Midbrain (tissue), 1 donor: ENCODE data around the gene ABCA1.
"Not testable (repeated sequence)": the region's sequence is repeated elsewhere in the genome, so short reads cannot be mapped to it uniquely, and the experiment has no call there.

Source experiments
- DNase-seq: peaks from one replicate; lab custom pipeline; 2025; lab: John Stamatoyannopoulos, UW

ABCA1 gene

GRCh38 chr9:104927912-104928740 is at the start of gene ABCA1:
Gene ABCA1, minus strand, starts transcription at chr9:104928155. Its CDS starts 24,476 bp downstream, at chr9:104903679.
- DNase-seq: peak; percentile 86

GRCh38 chr9:104977580-104977979 is 49.6 kb upstream of the ABCA1 start:
- no peak for DNase-seq

- DNase-seq: no peak
Observed at GRCh38 chr9:104977168-104977567, 49.2 kb upstream of the ABCA1 start.

GRCh38 chr9:104975966-104976595 is 48.1 kb upstream of the ABCA1 start:
- DNase-seq: not testable (repeated sequence)

GRCh38 chr9:104974053-104974962 is 46.4 kb upstream of the ABCA1 start:
- no peak for DNase-seq

GRCh38 chr9:104972242-104972866 is 44.4 kb upstream of the ABCA1 start:
- no peak for DNase-seq

GRCh38 chr9:104971511-104971910 is 43.6 kb upstream of the ABCA1 start:
- no peak for DNase-seq

- no peak for DNase-seq
Observed at GRCh38 chr9:104970271-104970987, 42.5 kb upstream of the ABCA1 start.

- DNase-seq: no peak
Observed at GRCh38 chr9:104969116-104969515, 41.2 kb upstream of the ABCA1 start.

GRCh38 chr9:104968025-104968982 is 40.3 kb upstream of the ABCA1 start:
- DNase-seq: peak; percentile 92

GRCh38 chr9:104963076-104963475 is 35.1 kb upstream of the ABCA1 start:
- DNase-seq: no peak

GRCh38 chr9:104961701-104962359 is 33.9 kb upstream of the ABCA1 start:
- DNase-seq: no peak

- no peak for DNase-seq
Observed at GRCh38 chr9:104961238-104961637, 33.3 kb upstream of the ABCA1 start.

- DNase-seq: no peak
Observed at GRCh38 chr9:104960662-104961061, 32.7 kb upstream of the ABCA1 start.

GRCh38 chr9:104958751-104959150 is 30.8 kb upstream of the ABCA1 start:
- DNase-seq: no peak

- DNase-seq: not testable (repeated sequence)
Observed at GRCh38 chr9:104958006-104958405, 30.1 kb upstream of the ABCA1 start.

- DNase-seq: no peak
Observed at GRCh38 chr9:104951487-104951886, 23.5 kb upstream of the ABCA1 start.

GRCh38 chr9:104950838-104951237 is 22.9 kb upstream of the ABCA1 start:
- DNase-seq: no peak

GRCh38 chr9:104948277-104948676 is 20.3 kb upstream of the ABCA1 start:
- no peak for DNase-seq
